SK-N-SH (cell line): ENCODE data around the gene ARHGEF17. TPM values are rescaled to one million over a fixed set of nuclear protein-coding genes. Genes with fewer than 3 reads are reported as not detected.

ENCODE experiments used
- CTCF ChIA-PET: fragments of 300-600, 350-600 bp; formaldehyde crosslinking; extraction: SDS; loops from one replicate; lab custom pipeline; 2021; lab: Yijun Ruan, JAX
- POLR2A ChIA-PET: fragments of 350-600 bp; sonication (Branson Sonifier 250); formaldehyde crosslinking; extraction: SDS; loops from one replicate; lab custom pipeline; 2020; ENCODE audit warnings: antibody characterized with exemption, inconsistent platforms; lab: Yijun Ruan, JAX
- DNase-seq: peaks from one replicate; pipeline ENCODE4 v3.0.0; 2012
- H2AFZ ChIP-seq: fragments of 200-600 bp; sonication (generic); 2 replicates; pipeline ENCODE4 v1.8.1; 2016; ENCODE audit warnings: antibody characterized with exemption, mild to moderate bottlenecking, low read depth
- H3F3A ChIP-seq: fragments of 200-600 bp; sonication (generic); replicated peaks from 2 replicates; pipeline ENCODE3; 2016; ENCODE audit warnings: antibody characterized with exemption, mild to moderate bottlenecking; ENCODE audit not compliant: insufficient read depth
- H3K27ac ChIP-seq, 2 experiments: fragments of 200-500 bp in 1 of 2; fragments of 200-600 bp in 1 of 2; sonication (Bioruptor generic) in 1 of 2; sonication (generic), shearing (Covaris generic) in 1 of 2; 2 replicates each; pipeline versions ENCODE4 v1.5.1 to v1.6.1; 2014 to 2016; ENCODE audit warnings: low read depth in 2 of 2, inconsistent platforms in 1 of 2, low read length in 1 of 2, mild to moderate bottlenecking in 1 of 2, mixed read lengths in 1 of 2
- H3K27me3 ChIP-seq: fragments of 200-600 bp; sonication (generic), shearing (Covaris generic); 2 replicates; pipeline ENCODE4 v1.6.1; 2016; ENCODE audit warnings: mixed run types; ENCODE audit not compliant: insufficient read depth
- H3K36me3 ChIP-seq, 2 experiments: fragments of 200-500 bp in 1 of 2; fragments of 200-600 bp in 1 of 2; sonication (Bioruptor generic) in 1 of 2; sonication (generic) in 1 of 2; replicated peaks in 1 of 2; 2 replicates each; pipeline versions ENCODE3 to v1.5.1; 2014 to 2016; ENCODE audit warnings: low read length in 1 of 2, mild to moderate bottlenecking in 1 of 2; ENCODE audit not compliant: insufficient read depth in 2 of 2, control insufficient read depth in 1 of 2
- H3K4me1 ChIP-seq, 2 experiments: fragments of 200-500 bp in 1 of 2; fragments of 200-600 bp in 1 of 2; sonication (Bioruptor generic) in 1 of 2; sonication (generic), shearing (Covaris generic) in 1 of 2; 2 replicates each; pipeline versions ENCODE4 v1.5.1 to v1.6.1; 2014 to 2016; ENCODE audit warnings: low read depth in 1 of 2, low read length in 1 of 2, mixed run types in 1 of 2; ENCODE audit not compliant: insufficient read depth in 2 of 2, control insufficient read depth in 1 of 2
- H3K4me2 ChIP-seq: fragments of 200-600 bp; sonication (generic), shearing (Covaris generic); 2 replicates; pipeline ENCODE4 v1.6.1; 2017; ENCODE audit warnings: mixed run types
- H3K4me3 ChIP-seq, 2 experiments: fragments of 200-500 bp in 1 of 2; fragments of 200-600 bp in 1 of 2; sonication (Bioruptor generic) in 1 of 2; sonication (generic), shearing (Covaris generic) in 1 of 2; 2 replicates each; pipeline versions ENCODE4 v1.5.1 to v1.8.1; 2014 to 2016; ENCODE audit warnings: low read depth in 2 of 2, inconsistent platforms in 1 of 2, low read length in 1 of 2, mild to moderate bottlenecking in 1 of 2, mixed read lengths in 1 of 2, moderate library complexity in 1 of 2
- H3K79me2 ChIP-seq: fragments of 200-600 bp; sonication (generic); 2 replicates; pipeline ENCODE4 v1.8.1; 2017; ENCODE audit warnings: mild to moderate bottlenecking; ENCODE audit not compliant: insufficient read depth
- H3K9ac ChIP-seq: fragments of 200-600 bp; sonication (generic); 2 replicates; pipeline ENCODE4 v1.6.1; 2017; ENCODE audit warnings: mixed run types
- H3K9me2 ChIP-seq: fragments of 200-600 bp; sonication (generic); 2 replicates; pipeline ENCODE4 v1.6.1; 2017; ENCODE audit warnings: mixed run types
- H3K9me3 ChIP-seq: fragments of 200-600 bp; sonication (generic); 2 replicates; pipeline ENCODE4 v1.6.1; 2017; ENCODE audit warnings: mixed run types, mild to moderate bottlenecking, moderate library complexity
- H4K20me1 ChIP-seq: fragments of 200-600 bp; sonication (generic); 2 replicates; pipeline ENCODE4 v1.6.1; 2017; ENCODE audit warnings: mild to moderate bottlenecking, mixed run types; ENCODE audit not compliant: insufficient read depth
- ELF1 ChIP-seq: IDR thresholded peaks from 2 replicates; pipeline ENCODE4 v1.4.0; 2012
- EP300 ChIP-seq, 2 experiments: IDR thresholded peaks; 2 replicates each; pipeline versions ENCODE4 v1.4.0 to v1.6.1; 2012; ENCODE audit warnings: borderline replicate concordance in 1 of 2, low read depth in 1 of 2, low read length in 1 of 2
- EZH2phosphoT487 ChIP-seq: fragments of 200-600 bp; sonication (generic); IDR thresholded peaks from 2 replicates; pipeline ENCODE4 v1.6.1; 2017; ENCODE audit warnings: low read depth, mixed run types, mild to moderate bottlenecking, antibody characterized with exemption, moderate library complexity, borderline replicate concordance
- JUND ChIP-seq: IDR thresholded peaks from 2 replicates; pipeline ENCODE4 v1.4.0; 2012
- MEF2A ChIP-seq: IDR thresholded peaks from 2 replicates; pipeline ENCODE4 v1.4.0; 2012; ENCODE audit warnings: low read depth, borderline replicate concordance
- MXI1 ChIP-seq: IDR thresholded peaks from 2 replicates; pipeline ENCODE4 v1.6.1; 2012; ENCODE audit warnings: mild to moderate bottlenecking, low read depth, low read length, improper control_type of control experiment
- RCOR1 ChIP-seq: fragments of 150-350 bp; IDR thresholded peaks from 2 replicates; pipeline ENCODE4 v1.6.1; 2017; ENCODE audit warnings: antibody characterized with exemption, low read length
- RXRA ChIP-seq: IDR thresholded peaks from 2 replicates; pipeline ENCODE4 v1.4.0; 2012; ENCODE audit warnings: low read depth, mild to moderate bottlenecking, borderline replicate concordance
- SIN3A ChIP-seq: IDR thresholded peaks from 2 replicates; pipeline ENCODE4 v1.6.1; 2012; ENCODE audit warnings: low read depth, mild to moderate bottlenecking, low read length, moderate library complexity, borderline replicate concordance
- SMC3 ChIP-seq: IDR thresholded peaks from 2 replicates; pipeline ENCODE4 v1.6.1; 2012; ENCODE audit warnings: low read depth, low read length, improper control_type of control experiment
- TAF1 ChIP-seq: IDR thresholded peaks from 2 replicates; pipeline ENCODE4 v1.6.1; 2012; ENCODE audit warnings: low read depth, mild to moderate bottlenecking, low read length, moderate library complexity, borderline replicate concordance
- TEAD4 ChIP-seq: IDR thresholded peaks from 2 replicates; pipeline ENCODE4 v1.4.0; 2012; ENCODE audit warnings: mild to moderate bottlenecking, borderline replicate concordance; ENCODE audit not compliant: insufficient read depth
- WGBS: methylation state at CpG from one replicate; pipeline ENCODE4 v1.1.6; 2017; ENCODE audit warnings: low lambda C conversion rate; 5-methylcytosine and 5-hydroxymethylcytosine counted together
- polyA plus RNA-seq, 3 experiments: library from polyadenylated mRNA; depleted of rRNA; stranded (reverse); fragments of >200 nt; gene quantifications; 2 replicates each; pipeline ENCODE4 v1.2.3, GENCODE V29; 2012
- TF ChIP-seq, protein P1 (sequence below): IDR thresholded peaks from 2 replicates; pipeline ENCODE4; 2012
- TF ChIP-seq, protein P2 (sequence below): fragments of 150-350 bp; IDR thresholded peaks from 2 replicates; pipeline ENCODE4 v1.6.1; 2016; ENCODE audit warnings: mild to moderate bottlenecking, low read depth, low read length
- TF ChIP-seq, protein P3 (sequence below): IDR thresholded peaks from 2 replicates; pipeline ENCODE4 v1.4.0; 2012; ENCODE audit warnings: low read depth, borderline replicate concordance
- TF ChIP-seq, protein P4 (sequence below): IDR thresholded peaks from 2 replicates; pipeline ENCODE4 v1.4.0; 2012; ENCODE audit warnings: low read depth

ARHGEF17 gene
- polyA plus RNA-seq, 1 of the 3 experiments (the other 2 are of a cell fraction): 45.9 TPM

DNA sequence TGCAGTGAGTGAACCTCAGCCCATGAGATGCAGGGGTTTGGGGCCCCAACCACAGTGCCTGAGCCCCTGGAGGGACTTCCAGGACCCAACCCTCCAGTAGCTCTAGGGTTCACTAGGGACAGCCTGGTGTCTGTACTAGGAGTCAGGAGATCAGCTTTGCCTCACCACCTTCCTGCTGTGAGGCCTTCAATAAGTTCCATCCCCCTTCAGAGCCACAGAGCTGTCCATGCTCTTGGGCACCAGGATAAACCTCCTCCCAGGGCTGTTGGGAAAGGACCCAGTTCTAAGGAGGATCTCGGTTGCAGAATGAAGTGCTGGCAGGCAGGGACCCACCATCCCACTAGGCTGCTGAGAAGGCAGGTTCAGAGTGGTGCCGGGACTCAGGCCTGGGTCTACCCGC lies 9.7 kb downstream of the ARHGEF17 start:
- Histone ChIP-seq H3K4me3 (no peak overlapping the region), H3K4me1 (peaks cover 75 to 83% of the 10 kb centered on the region in 2 experiments), H3K27ac (peak overlapping the region; percentile 64 to 98; a peak in 3 of 4 replicates), H2AFZ (no peak overlapping the region), H3K9me2 (no peaks in the 10 kb centered on the region), H3K36me3 (peaks cover 4 to 7% of the 10 kb centered on the region in 2 experiments), H3K4me2 (peak overlapping the region; percentile 99; the same call in 1 of the 2 replicates), H3K9me3 (no peaks in the 10 kb centered on the region), H4K20me1 (peaks cover 63% of the 10 kb centered on the region), H3K9ac (no peak overlapping the region), H3K27me3 (no peaks in the 10 kb centered on the region), H3K79me2 (peaks cover 98% of the 10 kb centered on the region), H3F3A (peaks cover 27% of the 10 kb centered on the region)
- TF ChIP-seq, protein P1, sequence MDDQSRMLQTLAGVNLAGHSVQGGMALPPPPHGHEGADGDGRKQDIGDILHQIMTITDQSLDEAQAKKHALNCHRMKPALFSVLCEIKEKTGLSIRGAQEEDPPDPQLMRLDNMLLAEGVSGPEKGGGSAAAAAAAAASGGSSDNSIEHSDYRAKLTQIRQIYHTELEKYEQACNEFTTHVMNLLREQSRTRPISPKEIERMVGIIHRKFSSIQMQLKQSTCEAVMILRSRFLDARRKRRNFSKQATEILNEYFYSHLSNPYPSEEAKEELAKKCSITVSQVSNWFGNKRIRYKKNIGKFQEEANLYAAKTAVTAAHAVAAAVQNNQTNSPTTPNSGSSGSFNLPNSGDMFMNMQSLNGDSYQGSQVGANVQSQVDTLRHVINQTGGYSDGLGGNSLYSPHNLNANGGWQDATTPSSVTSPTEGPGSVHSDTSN: no peak
- TF ChIP-seq RXRA: no peak
- TF ChIP-seq ELF1: no peak
- TF ChIP-seq SIN3A: no peak
- no peak for TF ChIP-seq MXI1
- no peak for TF ChIP-seq TEAD4
- TF ChIP-seq MEF2A: no peak
- TF ChIP-seq, protein P2, sequence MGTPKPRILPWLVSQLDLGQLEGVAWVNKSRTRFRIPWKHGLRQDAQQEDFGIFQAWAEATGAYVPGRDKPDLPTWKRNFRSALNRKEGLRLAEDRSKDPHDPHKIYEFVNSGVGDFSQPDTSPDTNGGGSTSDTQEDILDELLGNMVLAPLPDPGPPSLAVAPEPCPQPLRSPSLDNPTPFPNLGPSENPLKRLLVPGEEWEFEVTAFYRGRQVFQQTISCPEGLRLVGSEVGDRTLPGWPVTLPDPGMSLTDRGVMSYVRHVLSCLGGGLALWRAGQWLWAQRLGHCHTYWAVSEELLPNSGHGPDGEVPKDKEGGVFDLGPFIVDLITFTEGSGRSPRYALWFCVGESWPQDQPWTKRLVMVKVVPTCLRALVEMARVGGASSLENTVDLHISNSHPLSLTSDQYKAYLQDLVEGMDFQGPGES: no peak
- TF ChIP-seq EZH2phosphoT487: no peak
- no peak for TF ChIP-seq RCOR1
- TF ChIP-seq EP300 (IDR thresholded peaks at IDR 0.05; ENCODE audit: borderline replicate concordance in 1 of 2, low read depth in 1 of 2, low read length in 1 of 2): no peak
- TF ChIP-seq JUND: no peak
- TF ChIP-seq SMC3: no peak
- TF ChIP-seq, protein P3, sequence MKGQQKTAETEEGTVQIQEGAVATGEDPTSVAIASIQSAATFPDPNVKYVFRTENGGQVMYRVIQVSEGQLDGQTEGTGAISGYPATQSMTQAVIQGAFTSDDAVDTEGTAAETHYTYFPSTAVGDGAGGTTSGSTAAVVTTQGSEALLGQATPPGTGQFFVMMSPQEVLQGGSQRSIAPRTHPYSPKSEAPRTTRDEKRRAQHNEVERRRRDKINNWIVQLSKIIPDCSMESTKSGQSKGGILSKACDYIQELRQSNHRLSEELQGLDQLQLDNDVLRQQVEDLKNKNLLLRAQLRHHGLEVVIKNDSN: no peak
- TF ChIP-seq, protein P4, sequence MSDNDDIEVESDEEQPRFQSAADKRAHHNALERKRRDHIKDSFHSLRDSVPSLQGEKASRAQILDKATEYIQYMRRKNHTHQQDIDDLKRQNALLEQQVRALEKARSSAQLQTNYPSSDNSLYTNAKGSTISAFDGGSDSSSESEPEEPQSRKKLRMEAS: no peak
- TF ChIP-seq TAF1: no peak
- CTCF ChIA-PET: interaction anchor here (1.3 to 17.6 kb wide), 4 partner anchors 8 to 28 kb away, joined by 5 to 395 read pairs (median 115); partner anchors contain the start of gene ARHGEF17
- 76% methylated on average over 2 of the region's 3 CpGs for WGBS
- POLR2A ChIA-PET: interaction anchor here (1.8 kb wide), 1 partner anchor 10 kb away, joined by 4 read pairs; no protein-coding TSS in a partner anchor
- DNase-seq: no peak
